GM04504 (cell line): ENCODE data around the gene THSD7B.

Source experiments
- DNase-seq: peaks from one replicate; pipeline ENCODE4 v3.0.0-alpha.2; 2012; ENCODE audit warnings: low read depth

The THSD7B gene

GRCh38 chr2:137193401-137193800 is 428.1 kb downstream of the THSD7B start:
- DNase-seq, result no peak

- no peak for DNase-seq
These were observed 428.8 kb downstream of the THSD7B start for GRCh38 chr2:137194111-137194510.

GRCh38 chr2:137199751-137200150 is 434.4 kb downstream of the THSD7B start:
- no peak for DNase-seq

- no peak for DNase-seq
These were observed 437.0 kb downstream of the THSD7B start for GRCh38 chr2:137202318-137202717.

- no peak for DNase-seq
These were observed 440.0 kb downstream of the THSD7B start for GRCh38 chr2:137205324-137205723.

- no peak for DNase-seq
These were observed 440.7 kb downstream of the THSD7B start for GRCh38 chr2:137206069-137206468.

- no peak for DNase-seq
These were observed 441.7 kb downstream of the THSD7B start for GRCh38 chr2:137207030-137207429.

- no peak for DNase-seq
These were observed 443.1 kb downstream of the THSD7B start for GRCh38 chr2:137208431-137208891.

- DNase-seq, result no peak
These were observed 444.7 kb downstream of the THSD7B start for GRCh38 chr2:137210039-137210438.

GRCh38 chr2:137211761-137212160 is 446.4 kb downstream of the THSD7B start:
- DNase-seq, result no peak

GRCh38 chr2:137220438-137220993 is 455.2 kb downstream of the THSD7B start:
- DNase-seq, result no peak

- DNase-seq, result no peak
These were observed 456.6 kb downstream of the THSD7B start for GRCh38 chr2:137221797-137222492.

- DNase-seq, result no peak
These were observed 458.4 kb downstream of the THSD7B start for GRCh38 chr2:137223722-137224121.

- DNase-seq, result no peak
These were observed 463.2 kb downstream of the THSD7B start for GRCh38 chr2:137228566-137228965.

- no peak for DNase-seq
These were observed 464.5 kb downstream of the THSD7B start for GRCh38 chr2:137229834-137230233.

- no peak for DNase-seq
These were observed 466.3 kb downstream of the THSD7B start for GRCh38 chr2:137231628-137232027.

- no peak for DNase-seq
These were observed 466.7 kb downstream of the THSD7B start for GRCh38 chr2:137232076-137232475.

GRCh38 chr2:137233091-137233490 is 467.7 kb downstream of the THSD7B start:
- no peak for DNase-seq

GRCh38 chr2:137237055-137237454 is 471.7 kb downstream of the THSD7B start:
- DNase-seq, result no peak

GRCh38 chr2:137238065-137238464 is 472.7 kb downstream of the THSD7B start:
- no peak for DNase-seq

- no peak for DNase-seq
These were observed 484.3 kb downstream of the THSD7B start for GRCh38 chr2:137249463-137250130.

GRCh38 chr2:137250401-137250800 is 485.1 kb downstream of the THSD7B start:
- no peak for DNase-seq

GRCh38 chr2:137251045-137251444 is 485.7 kb downstream of the THSD7B start:
- DNase-seq, result no peak
